Embryonic facial prominence (tissue), 1 donor: ENCODE results near the gene PRRC2B.
"Not testable (repeated sequence)": the region's sequence is repeated elsewhere in the genome, so short reads cannot be mapped to it uniquely, and the experiment has no call there.

Source experiments
- DNase-seq: peaks from one replicate; pipeline ENCODE4 v3.0.0-alpha.2; 2016; ENCODE audit errors: extremely low spot score

Gene PRRC2B

GRCh38 chr9:131469951-131470350 lies 76.1 kb downstream of the PRRC2B start:
- no peak for DNase-seq

- no peak for DNase-seq
Observed at GRCh38 chr9:131470581-131470991, 76.7 kb downstream of the PRRC2B start.

DNA sequence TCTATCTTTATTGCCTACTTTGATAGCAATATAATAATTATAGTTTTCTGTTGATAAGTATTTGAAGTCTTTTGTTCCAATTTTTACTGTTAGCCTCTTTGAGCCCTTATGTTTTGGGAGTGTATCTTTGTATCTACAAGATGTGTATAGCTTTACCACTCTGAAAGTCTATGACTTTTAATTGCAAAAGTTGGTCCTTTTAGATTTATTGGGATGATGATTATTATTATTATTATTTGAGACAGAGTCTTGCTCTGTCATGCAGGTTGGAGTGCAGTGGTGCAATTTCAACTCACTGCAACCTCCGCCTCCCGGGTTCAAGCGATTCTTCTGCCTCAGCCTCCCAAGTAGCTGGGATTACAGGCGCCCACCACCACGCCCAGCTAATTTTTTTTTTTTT lies 78.2 kb downstream of the PRRC2B start:
- not testable (repeated sequence) for DNase-seq

DNA sequence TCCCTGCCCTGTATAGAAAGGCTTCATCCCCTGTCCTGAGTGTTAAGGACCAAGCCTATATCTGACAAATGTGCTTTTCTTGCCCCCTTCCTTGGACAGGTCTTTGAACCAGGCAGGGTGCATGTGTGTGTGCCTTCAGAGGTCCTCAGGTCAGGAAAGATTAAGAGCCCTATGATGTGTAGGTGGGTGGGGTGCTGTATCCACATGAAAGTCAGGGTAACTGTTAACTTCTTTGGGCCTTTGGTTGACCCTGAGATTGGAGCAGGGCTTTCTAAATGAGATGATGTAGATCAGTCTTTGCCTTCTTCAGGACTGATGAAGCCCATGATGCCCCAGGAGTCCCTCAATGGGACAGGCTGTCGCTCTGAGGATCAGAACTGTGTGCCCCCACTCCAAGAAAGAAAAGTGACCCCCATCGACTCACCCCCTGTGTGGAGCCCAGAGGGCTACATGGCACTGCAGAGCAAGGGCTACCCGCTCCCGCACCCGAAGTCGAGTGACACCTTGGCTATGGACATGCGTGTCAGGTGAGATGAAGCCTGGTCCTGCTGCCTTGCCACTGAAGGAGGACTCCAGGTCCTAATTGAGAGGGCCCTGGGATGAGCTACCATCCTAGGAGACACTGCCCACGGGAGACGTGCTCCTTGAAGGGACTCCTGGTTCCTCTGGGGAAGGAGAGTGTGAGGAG lies 79.5 kb downstream of the PRRC2B start:
- no peak for DNase-seq

GRCh38 chr9:131473891-131474290 lies 80.0 kb downstream of the PRRC2B start:
- no peak for DNase-seq

GRCh38 chr9:131474711-131475110 lies 80.8 kb downstream of the PRRC2B start:
- no peak for DNase-seq

DNA sequence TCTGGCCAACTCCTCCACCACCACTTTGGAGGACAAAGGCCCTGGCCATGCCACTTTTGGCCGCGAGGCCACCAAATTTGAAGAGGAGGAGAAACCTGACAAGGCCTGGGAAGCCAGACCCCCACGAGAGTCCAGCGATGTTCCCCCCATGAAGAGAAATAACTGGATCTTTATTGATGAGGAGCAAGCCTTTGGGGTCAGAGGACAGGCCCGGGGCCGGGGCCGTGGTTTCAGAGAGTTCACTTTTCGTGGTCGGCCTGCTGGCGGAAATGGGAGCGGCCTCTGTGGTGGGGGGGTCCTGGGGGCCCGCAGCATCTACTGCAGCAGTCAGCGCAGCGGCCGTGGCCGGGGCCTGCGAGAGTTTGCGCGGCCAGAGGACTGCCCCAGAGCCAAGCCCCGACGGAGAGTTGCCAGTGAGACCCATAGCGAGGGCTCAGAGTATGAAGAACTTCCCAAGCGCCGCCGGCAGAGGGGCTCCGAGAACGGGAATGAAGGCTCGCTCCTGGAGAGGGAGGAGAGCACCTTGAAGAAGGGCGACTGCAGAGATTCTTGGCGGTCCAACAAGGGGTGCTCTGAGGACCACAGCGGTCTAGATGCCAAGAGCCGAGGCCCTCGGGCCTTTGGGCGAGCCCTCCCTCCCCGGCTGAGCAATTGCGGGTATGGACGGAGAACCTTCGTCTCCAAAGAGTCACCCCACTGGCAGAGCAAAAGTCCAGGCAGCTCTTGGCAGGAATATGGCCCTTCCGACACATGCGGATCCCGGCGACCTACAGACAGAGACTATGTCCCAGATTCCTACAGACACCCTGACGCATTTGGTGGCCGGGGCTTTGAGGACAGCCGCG lies 81.4 kb downstream of the PRRC2B start:
- DNase-seq = no peak

DNA sequence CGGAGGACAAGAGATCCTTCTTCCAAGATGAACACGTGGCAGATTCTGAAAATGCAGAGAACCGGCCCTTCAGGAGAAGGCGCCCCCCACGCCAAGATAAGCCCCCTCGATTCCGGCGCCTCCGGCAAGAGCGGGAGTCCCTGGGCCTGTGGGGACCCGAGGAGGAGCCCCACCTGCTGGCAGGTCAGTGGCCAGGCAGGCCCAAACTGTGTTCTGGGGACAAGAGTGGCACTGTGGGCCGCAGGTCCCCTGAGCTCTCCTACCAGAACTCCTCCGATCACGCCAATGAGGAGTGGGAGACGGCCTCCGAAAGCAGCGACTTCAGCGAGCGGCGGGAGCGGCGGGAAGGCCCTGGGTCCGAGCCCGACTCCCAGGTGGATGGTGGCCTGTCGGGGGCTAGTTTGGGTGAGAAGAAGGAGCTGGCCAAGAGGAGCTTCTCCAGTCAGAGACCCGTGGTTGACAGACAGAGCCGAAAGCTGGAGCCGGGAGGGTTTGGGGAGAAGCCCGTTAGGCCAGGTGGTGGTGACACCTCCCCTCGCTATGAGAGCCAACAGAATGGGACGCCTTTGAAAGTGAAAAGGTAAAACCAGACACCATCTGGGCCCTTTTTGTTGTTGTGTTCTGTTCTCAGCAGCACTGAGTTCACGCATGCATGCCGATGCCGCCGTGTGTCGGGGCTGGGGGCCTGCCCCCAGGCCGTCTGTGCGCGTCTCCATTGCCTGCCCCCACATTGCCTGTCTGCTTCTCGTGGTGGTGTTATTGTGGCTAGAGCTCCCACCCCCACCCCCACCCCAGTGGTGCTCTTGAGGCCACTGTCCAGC lies 82.3 kb downstream of the PRRC2B start:
- DNase-seq = no peak

GRCh38 chr9:131476777-131477345 lies 83.0 kb downstream of the PRRC2B start:
- no peak for DNase-seq

DNA sequence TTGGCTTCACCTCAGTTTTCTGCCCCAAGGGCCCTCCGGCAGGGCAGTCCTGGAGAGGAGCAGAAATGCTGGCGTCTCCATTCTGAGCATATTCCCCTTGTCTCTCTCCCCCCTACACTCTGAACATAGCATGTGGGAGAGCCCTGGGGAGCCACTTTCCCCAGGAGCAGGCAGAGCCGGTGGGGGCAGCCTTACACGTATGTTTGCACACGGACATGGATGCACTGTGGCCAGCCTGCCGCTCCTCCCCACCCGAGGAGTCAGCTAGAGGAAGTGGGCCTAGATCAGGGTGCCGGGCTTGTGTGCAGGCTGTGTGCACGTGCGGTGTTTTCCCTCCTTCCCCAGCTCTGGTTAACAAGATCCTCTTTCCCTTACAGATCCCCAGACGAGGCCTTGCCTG lies 83.5 kb downstream of the PRRC2B start:
- DNase-seq = no peak

GRCh38 chr9:131477816-131478419 lies 84.0 kb downstream of the PRRC2B start:
- DNase-seq = no peak

- no peak for DNase-seq
Observed at GRCh38 chr9:131478421-131478868, 84.6 kb downstream of the PRRC2B start.

GRCh38 chr9:131478911-131479310 lies 85.0 kb downstream of the PRRC2B start:
- no peak for DNase-seq

GRCh38 chr9:131480258-131480657 lies 86.4 kb downstream of the PRRC2B start:
- DNase-seq = no peak

GRCh38 chr9:131481441-131482342 lies 87.8 kb downstream of the PRRC2B start:
- DNase-seq = peak; percentile 38

- no peak for DNase-seq
Observed at GRCh38 chr9:131482343-131483006, 88.6 kb downstream of the PRRC2B start.

- no peak for DNase-seq
Observed at GRCh38 chr9:131483319-131484050, 89.6 kb downstream of the PRRC2B start.

DNA sequence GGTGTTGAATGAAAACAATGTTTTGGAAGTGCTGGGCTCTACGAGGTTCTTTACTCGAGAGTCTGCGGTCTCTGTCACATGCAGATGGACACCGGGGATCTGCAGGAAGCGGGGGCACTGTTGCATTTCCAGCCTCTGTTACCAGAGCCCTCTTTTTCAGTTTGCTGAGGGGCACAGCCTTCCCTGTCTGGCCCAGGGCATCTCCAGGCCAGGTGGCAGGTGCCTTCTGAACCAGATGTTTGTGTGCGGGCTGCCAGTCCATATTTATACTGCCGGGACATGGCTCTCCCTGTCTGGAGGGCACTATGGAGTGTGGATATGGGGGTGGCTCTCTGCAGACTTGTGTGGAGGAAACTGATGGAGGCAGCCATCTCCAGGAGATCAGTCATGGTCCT lies 90.2 kb downstream of the PRRC2B start:
- no peak for DNase-seq

DNA sequence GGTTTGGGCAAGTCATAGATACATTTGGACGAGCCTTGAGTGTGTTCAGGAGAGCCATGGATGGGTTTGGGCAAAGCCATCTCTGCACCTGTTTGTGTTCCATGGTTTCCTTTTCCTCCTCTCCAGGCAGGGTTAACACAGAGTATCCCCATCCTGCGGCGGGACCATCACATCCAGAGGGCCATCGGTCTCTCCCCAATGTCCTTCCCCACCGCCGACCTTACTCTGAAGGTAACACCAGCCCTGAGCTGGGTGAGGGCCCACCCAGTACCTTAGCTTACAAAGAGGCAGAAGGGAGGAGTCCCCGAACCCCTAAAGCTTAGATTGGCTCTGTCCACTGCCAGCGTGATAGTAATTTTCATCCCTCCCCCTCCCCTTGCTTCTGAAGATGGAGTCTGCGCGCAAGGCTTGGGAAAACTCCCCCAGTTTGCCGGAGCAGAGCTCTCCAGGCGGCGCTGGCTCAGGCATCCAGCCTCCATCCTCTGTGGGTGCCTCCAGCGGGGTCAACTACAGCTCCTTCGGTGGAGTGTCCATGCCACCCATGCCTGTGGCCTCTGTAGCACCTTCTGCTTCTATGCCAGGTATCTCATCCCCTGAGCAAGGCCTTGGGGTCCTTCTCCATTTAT lies 90.8 kb downstream of the PRRC2B start:
- no peak for DNase-seq
